Liver (tissue), 9 donors: Measurements from ENCODE around the gene LIPC. TPM values are rescaled to one million over a fixed set of nuclear protein-coding genes. Genes with fewer than 3 reads are reported as not detected.

Source experiments
- DNase-seq: peaks from one replicate; pipeline ENCODE4 v3.0.0-alpha.2; 2017; ENCODE audit warnings: low spot score
- H3K27ac ChIP-seq, 2 donors: one replicate each; pipeline ENCODE4 v1.7.0; 2013; ENCODE audit warnings: inconsistent platforms in 2 of 2, low read length in 2 of 2, control low read depth in 1 of 2, low read depth in 1 of 2, mild to moderate bottlenecking in 1 of 2
- H3K27me3 ChIP-seq, 4 donors: one replicate each; pipeline versions ENCODE4 v1.6.1 to v1.7.0; 2013; ENCODE audit warnings: low read length in 3 of 4, inconsistent platforms in 1 of 4, mild to moderate bottlenecking in 1 of 4, moderate library complexity in 1 of 4; ENCODE audit not compliant: control insufficient read depth in 4 of 4, insufficient read depth in 4 of 4
- H3K36me3 ChIP-seq, 4 donors: one replicate each; pipeline versions ENCODE4 v1.6.1 to v1.7.0; 2013; ENCODE audit warnings: low read length in 3 of 4, mild to moderate bottlenecking in 3 of 4, low read depth in 1 of 4, moderate library complexity in 1 of 4; ENCODE audit not compliant: control insufficient read depth in 4 of 4, insufficient read depth in 3 of 4
- H3K4me1 ChIP-seq, 4 donors: one replicate each; pipeline versions ENCODE4 v1.6.1 to v1.7.0; 2013; ENCODE audit warnings: low read length in 3 of 4, mild to moderate bottlenecking in 3 of 4, moderate library complexity in 1 of 4; ENCODE audit not compliant: control insufficient read depth in 4 of 4, insufficient read depth in 4 of 4
- H3K4me3 ChIP-seq, 3 donors: one replicate each; pipeline versions ENCODE4 v1.6.1 to v1.7.0; 2013; ENCODE audit warnings: low read length in 3 of 3, control low read depth in 1 of 3, low read depth in 1 of 3, mild to moderate bottlenecking in 1 of 3
- H3K9ac ChIP-seq, 2 donors: one replicate each; pipeline ENCODE4 v1.7.0; 2013; ENCODE audit warnings: low read length in 2 of 2, mild to moderate bottlenecking in 2 of 2, moderate library complexity in 2 of 2, control low read depth in 1 of 2, low read depth in 1 of 2
- H3K9me3 ChIP-seq, 4 donors: one replicate each; pipeline versions ENCODE4 v1.6.1 to v1.7.0; 2013; ENCODE audit warnings: low read length in 3 of 4; ENCODE audit not compliant: control insufficient read depth in 4 of 4
- ATF3 ChIP-seq: IDR thresholded peaks from 2 replicates; pipeline ENCODE4 v1.6.1; 2016; ENCODE audit warnings: antibody characterized with exemption
- CTCF ChIP-seq: fragments of 150-350 bp; IDR thresholded peaks from 2 replicates; pipeline ENCODE4 v1.5.1; 2017; ENCODE audit warnings: improper control_type of control experiment, low read depth, low read length; ENCODE audit not compliant: missing input control
- EGR1 ChIP-seq, 2 donors: IDR thresholded peaks; 2 replicates each; pipeline ENCODE4 v1.6.1; 2016 to 2018; ENCODE audit warnings: antibody characterized with exemption in 2 of 2, low read depth in 2 of 2
- FOXA1 ChIP-seq: IDR thresholded peaks from 2 replicates; pipeline ENCODE4 v1.6.1; 2016; ENCODE audit warnings: antibody characterized with exemption
- FOXA2 ChIP-seq: IDR thresholded peaks from 2 replicates; pipeline ENCODE4 v1.6.1; 2016; ENCODE audit warnings: antibody characterized with exemption
- GABPA ChIP-seq, 2 donors: IDR thresholded peaks in 1 of 2; conservative IDR thresholded peaks in 1 of 2; 2 replicates each; pipeline ENCODE4 v1.6.1; 2016; ENCODE audit warnings: antibody characterized with exemption in 2 of 2, mild to moderate bottlenecking in 1 of 2, moderate library complexity in 1 of 2
- HNF4A ChIP-seq, 2 donors: conservative IDR thresholded peaks; 2 replicates each; pipeline ENCODE4 v1.6.1; 2016; ENCODE audit warnings: antibody characterized with exemption in 2 of 2, mild to moderate bottlenecking in 2 of 2
- HNF4G ChIP-seq: IDR thresholded peaks from 2 replicates; pipeline ENCODE4 v1.6.1; 2016; ENCODE audit warnings: antibody characterized with exemption
- JUND ChIP-seq, 2 donors: IDR thresholded peaks; 2 replicates each; pipeline ENCODE4 v1.6.1; 2016; ENCODE audit warnings: antibody characterized with exemption in 2 of 2
- MAX ChIP-seq: IDR thresholded peaks from 2 replicates; pipeline ENCODE4 v1.6.1; 2016; ENCODE audit warnings: antibody characterized with exemption
- NR2F2 ChIP-seq: IDR thresholded peaks from 2 replicates; pipeline ENCODE4 v1.6.1; 2016; ENCODE audit warnings: antibody characterized with exemption
- RAD21 ChIP-seq, 2 donors: IDR thresholded peaks; 2 replicates each; pipeline ENCODE4 v1.6.1; 2016; ENCODE audit warnings: antibody characterized with exemption in 2 of 2, mild to moderate bottlenecking in 2 of 2
- REST ChIP-seq: IDR thresholded peaks from 2 replicates; pipeline ENCODE4 v1.6.1; 2016; ENCODE audit warnings: antibody characterized with exemption, mild to moderate bottlenecking
- RXRA ChIP-seq, 2 donors: IDR thresholded peaks; 2 replicates each; pipeline ENCODE4 v1.6.1; 2017 to 2018; ENCODE audit warnings: antibody characterized with exemption in 2 of 2, mild to moderate bottlenecking in 1 of 2
- SP1 ChIP-seq: IDR thresholded peaks from 2 replicates; pipeline ENCODE4 v1.6.1; 2018; ENCODE audit warnings: antibody characterized with exemption, mild to moderate bottlenecking
- TAF1 ChIP-seq: conservative IDR thresholded peaks from 2 replicates; pipeline ENCODE4 v1.6.1; 2016; ENCODE audit warnings: antibody characterized with exemption, mild to moderate bottlenecking
- YY1 ChIP-seq: IDR thresholded peaks from 2 replicates; pipeline ENCODE4 v1.6.1; 2016; ENCODE audit warnings: antibody characterized with exemption, mild to moderate bottlenecking
- ZBTB33 ChIP-seq: IDR thresholded peaks from 2 replicates; pipeline ENCODE4 v1.6.1; 2016; ENCODE audit warnings: antibody characterized with exemption
- WGBS: extraction: QIAGEN DNeasy Blood & Tissue Kit; methylation state at CpG from one replicate; pipeline ENCODE4 v1.1.7; 2013; 5-methylcytosine and 5-hydroxymethylcytosine counted together
- polyA plus RNA-seq, 2 donors: library from polyadenylated mRNA; stranded (reverse) in 1 of 2; unstranded in 1 of 2; fragments of 200-250 nt in 1 of 2; fragments of >200 nt in 1 of 2; fragmentation: Nextera tagmentation in 1 of 2; extraction: Ambion mirVana in 1 of 2; gene quantifications; one replicate each; pipeline versions ENCODE4 v1.2.1 to v1.2.3, GENCODE V29; 2013 to 2015
- total RNA-seq, 2 donors: library from RNA; depleted of rRNA; stranded (reverse); fragments of >200 nt; gene quantifications; one replicate each; pipeline ENCODE4 v1.2.3, GENCODE V29; 2014
- donor health status: healthy.
- donor health status: healthy.
- donor health status: healthy.
- donor health status: healthy.
- donor health status: healthy.

Gene LIPC
- total RNA-seq (100 to 1,000 TPM; 136 to 268 TPM), polyA plus RNA-seq (100 to 1,000 TPM in 1 of 2 donors, 10 to 100 TPM in 1; 60.1 to 126 TPM)

- H3K4me1 ChIP-seq = peaks cover 4 to 55% (median 28%) of the 10 kb centered on the region in 4 donors
- no peaks in the 10 kb centered on the region for H3K9me3 ChIP-seq
- DNase-seq = no peak
- peak within 1 kb of the TSS; percentile 33 to 54 (median 45) for H3K4me3 ChIP-seq
- TF ChIP-seq GABPA (IDR thresholded peaks at IDR 0.05 in 1 of 2, conservative IDR thresholded peaks at IDR 0.05 in 1 of 2) (no peak), CTCF (no peak), HNF4A (conservative IDR thresholded peaks at IDR 0.05) (peak; percentile 81 to 91), HNF4G (peak; percentile 66), FOXA1 (no peak), TAF1 (no peak), ZBTB33 (peak; percentile 21), JUND (IDR thresholded peaks at IDR 0.05) (peak; percentile 6 to 43), RAD21 (IDR thresholded peaks at IDR 0.05) (peak; percentile 28 to 53), ATF3 (no peak), RXRA (IDR thresholded peaks at IDR 0.05) (peak; percentile 83 to 93), SP1 (peak; percentile 88), REST (peak; percentile 7), FOXA2 (peak; percentile 69), YY1 (peak; percentile 44), MAX (peak; percentile 42), NR2F2 (peak; percentile 59), EGR1 (IDR thresholded peaks at IDR 0.05; ENCODE audit: low read depth in 2 of 2) (no peak)
- H3K36me3 ChIP-seq = no peaks in the 10 kb centered on the region
- H3K27me3 ChIP-seq = no peaks in the 10 kb centered on the region
- H3K9ac ChIP-seq = peak within 1 kb of the TSS; percentile 70 to 87
- peak within 1 kb of the TSS; percentile 86 to 95 for H3K27ac ChIP-seq
- 34% methylated on average over 10 of the region's 10 CpGs for WGBS
Measured at GRCh38 chr15:58431221-58432149, at the start of gene LIPC. LIPC (plus strand) TSS chr15:58431991; CDS start chr15:58432033, 42 bp downstream.
